Vagina (tissue), 2 donors: ENCODE data around the gene S1PR3.

Experiments used
- CTCF ChIP-seq, 3 experiments: fragments of 450-650 bp in 2 of 3; fragments of 200-600 bp in 1 of 3; sonication (generic) in 1 of 3; IDR thresholded peaks; one replicate each; pipeline ENCODE4 v1.5.1; 2017 to 2019; ENCODE audit warnings: antibody characterized with exemption in 3 of 3, mild to moderate bottlenecking in 2 of 3, moderate library complexity in 2 of 3
- POLR2A ChIP-seq, 2 donors: fragments of 450-650 bp; IDR thresholded peaks; one replicate each; pipeline ENCODE4 v1.6.1; 2017; ENCODE audit warnings: antibody characterized with exemption in 2 of 2, mild to moderate bottlenecking in 2 of 2, moderate library complexity in 2 of 2

GRCh38 chr9:88949961-88950340 is 41.3 kb upstream of the S1PR3 start:
- TF ChIP-seq CTCF (IDR thresholded peaks at IDR 0.05) (no peak), POLR2A (IDR thresholded peaks at IDR 0.05) (no peak)
